HFFc6 (cell line): Measurements from ENCODE around the gene DSEL. TPM values are rescaled to one million over a fixed set of nuclear protein-coding genes. Genes with fewer than 3 reads are reported as not detected.

Source experiments
- DNase-seq: peaks from one replicate; pipeline ENCODE4 v3.0.0-alpha.2; 2018
- H3K27ac Mint-ChIP-seq: 2 replicates; pipeline ENCODE4 v1.8.0; 2020; ENCODE audit warnings: mild to moderate bottlenecking, mixed read lengths
- H3K27me3 Mint-ChIP-seq: 2 replicates; pipeline ENCODE4 v1.8.0; 2021; ENCODE audit warnings: mild to moderate bottlenecking, moderate library complexity, mixed read lengths; ENCODE audit not compliant: insufficient read depth
- H3K36me3 Mint-ChIP-seq: 2 replicates; pipeline ENCODE4 v1.8.0; 2021; ENCODE audit warnings: low read depth, mixed read lengths
- H3K4me1 Mint-ChIP-seq: 2 replicates; pipeline ENCODE4 v1.8.0; 2020; ENCODE audit warnings: low read depth, mixed read lengths
- H3K4me3 Mint-ChIP-seq: 2 replicates; pipeline ENCODE4 v1.8.0; 2020; ENCODE audit warnings: mild to moderate bottlenecking, moderate library complexity, mixed read lengths
- H3K9me3 Mint-ChIP-seq: 2 replicates; pipeline ENCODE4 v1.8.0; 2020; ENCODE audit warnings: mild to moderate bottlenecking, mixed read lengths
- total RNA-seq, 6 experiments: library from RNA; stranded (reverse); fragmentation: NEBNext Ultra II Directional; extraction: Animal tissue kit (Norgen Biotek cat#: 25700); gene quantifications; 2 replicates in 1 of 6; 3 replicates in 5 of 6; pipeline ENCODE4 v1.2.3, GENCODE V29; 2021
- TF ChIP-seq, protein P1 (sequence below): fragments of 200-600 bp; sonication (generic); IDR thresholded peaks from 2 replicates; pipeline ENCODE4 v1.5.0; 2021; ENCODE audit warnings: antibody characterized with exemption, mild to moderate bottlenecking

Gene DSEL
- total RNA-seq, 6 experiments from 2014 or later, result 71.4 to 87.0 (median 80.1) TPM

DNA sequence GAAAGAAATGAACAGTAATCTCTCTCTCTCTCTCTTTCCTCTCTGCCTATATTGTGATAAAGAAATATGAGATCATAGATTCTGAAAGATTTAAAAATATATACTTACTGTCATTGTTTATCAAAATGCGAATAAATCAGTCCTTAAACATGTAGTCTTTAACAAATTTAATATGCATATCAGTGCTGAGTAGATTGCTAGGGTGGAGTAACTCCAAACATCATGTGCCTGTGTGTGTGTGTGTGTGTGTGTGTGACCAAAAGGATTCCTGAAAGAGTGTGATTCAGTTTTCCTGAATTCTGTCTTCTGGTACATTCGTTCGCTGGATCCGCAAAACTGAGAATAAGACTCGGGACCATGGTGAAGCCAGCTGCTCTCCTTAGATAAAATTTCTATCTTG lies 24.0 kb upstream of the DSEL start:
- no peak for DNase-seq
- Mint-ChIP-seq H3K4me1 (no peaks in the 10 kb centered on the region), H3K27ac (no peak overlapping the region), H3K36me3 (no peaks in the 10 kb centered on the region), H3K4me3 (no peak overlapping the region), H3K9me3 (no peaks in the 10 kb centered on the region), H3K27me3 (no peaks in the 10 kb centered on the region)
- TF ChIP-seq, protein P1, sequence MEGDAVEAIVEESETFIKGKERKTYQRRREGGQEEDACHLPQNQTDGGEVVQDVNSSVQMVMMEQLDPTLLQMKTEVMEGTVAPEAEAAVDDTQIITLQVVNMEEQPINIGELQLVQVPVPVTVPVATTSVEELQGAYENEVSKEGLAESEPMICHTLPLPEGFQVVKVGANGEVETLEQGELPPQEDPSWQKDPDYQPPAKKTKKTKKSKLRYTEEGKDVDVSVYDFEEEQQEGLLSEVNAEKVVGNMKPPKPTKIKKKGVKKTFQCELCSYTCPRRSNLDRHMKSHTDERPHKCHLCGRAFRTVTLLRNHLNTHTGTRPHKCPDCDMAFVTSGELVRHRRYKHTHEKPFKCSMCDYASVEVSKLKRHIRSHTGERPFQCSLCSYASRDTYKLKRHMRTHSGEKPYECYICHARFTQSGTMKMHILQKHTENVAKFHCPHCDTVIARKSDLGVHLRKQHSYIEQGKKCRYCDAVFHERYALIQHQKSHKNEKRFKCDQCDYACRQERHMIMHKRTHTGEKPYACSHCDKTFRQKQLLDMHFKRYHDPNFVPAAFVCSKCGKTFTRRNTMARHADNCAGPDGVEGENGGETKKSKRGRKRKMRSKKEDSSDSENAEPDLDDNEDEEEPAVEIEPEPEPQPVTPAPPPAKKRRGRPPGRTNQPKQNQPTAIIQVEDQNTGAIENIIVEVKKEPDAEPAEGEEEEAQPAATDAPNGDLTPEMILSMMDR, result no peak

DNA sequence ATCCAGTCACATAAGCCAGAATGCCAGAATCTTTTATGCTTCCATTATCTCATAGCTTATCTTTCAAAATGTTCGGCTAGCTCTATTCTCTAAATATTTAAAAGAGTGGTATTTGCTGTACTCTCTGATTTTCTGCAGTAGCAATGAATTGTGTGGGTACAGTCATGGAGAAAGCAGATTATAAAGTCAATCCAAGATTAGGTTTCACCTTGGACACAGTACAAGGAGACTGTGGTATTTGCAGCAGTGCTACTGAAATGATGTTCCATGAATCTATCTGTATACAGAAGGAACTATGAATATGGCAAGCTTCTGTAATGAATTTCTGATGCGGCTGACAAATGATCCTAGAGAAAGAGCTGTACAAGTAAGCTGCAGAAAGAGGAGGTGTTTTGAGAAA lies 15.4 kb upstream of the DSEL start:
- Mint-ChIP-seq H3K9me3 (no peaks in the 10 kb centered on the region), H3K36me3 (no peaks in the 10 kb centered on the region), H3K27ac (no peak overlapping the region), H3K4me1 (peaks cover 6% of the 10 kb centered on the region; the same call in 1 of the 2 replicates), H3K27me3 (no peaks in the 10 kb centered on the region), H3K4me3 (no peak overlapping the region)
- DNase-seq, result no peak
- TF ChIP-seq, protein P1, result no peak

DNA sequence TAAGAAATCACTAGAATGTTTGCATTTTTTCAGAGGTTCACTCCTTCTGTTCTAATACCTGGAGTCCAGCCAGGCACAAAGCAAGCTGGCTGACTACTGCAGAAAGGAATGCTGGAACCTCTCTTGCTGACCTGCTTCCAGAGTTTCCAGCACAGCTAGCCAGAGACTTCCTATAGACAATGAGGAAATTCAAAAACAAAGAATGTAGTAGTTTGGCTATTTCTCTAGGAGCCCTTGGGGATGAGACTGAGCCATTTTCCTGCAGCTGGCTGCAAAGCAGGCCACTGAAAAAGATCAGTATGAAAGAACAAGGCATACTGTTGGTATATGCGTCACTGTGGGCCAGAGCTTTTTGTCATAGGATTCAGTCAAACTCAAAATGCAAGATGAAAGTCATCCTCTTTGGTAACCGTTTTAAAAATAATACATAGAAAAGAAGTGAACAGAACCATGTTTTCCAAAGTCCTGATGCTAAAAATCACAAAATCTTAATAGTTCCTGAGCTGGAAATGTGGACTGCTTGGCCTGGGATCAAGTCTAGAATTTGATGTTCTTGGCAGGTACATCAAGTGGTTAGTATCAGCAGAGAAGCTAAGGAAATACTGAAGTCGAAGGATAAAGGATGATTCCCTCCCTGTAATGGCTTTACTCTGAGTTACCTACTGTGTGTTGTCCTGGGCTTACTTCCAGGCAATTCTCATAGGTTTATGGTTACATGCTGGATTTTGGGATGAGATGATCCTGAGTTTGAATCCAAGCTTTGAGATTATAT lies 9.0 kb upstream of the DSEL start:
- Mint-ChIP-seq H3K4me1 (peaks cover 31% of the 10 kb centered on the region), H3K4me3 (peak overlapping the region; percentile 52; the same call in 1 of the 2 replicates), H3K27me3 (no peaks in the 10 kb centered on the region), H3K36me3 (no peaks in the 10 kb centered on the region), H3K9me3 (no peaks in the 10 kb centered on the region), H3K27ac (peak overlapping the region; percentile 79)
- TF ChIP-seq, protein P1, result no peak
- peak; percentile 96 for DNase-seq

DNA sequence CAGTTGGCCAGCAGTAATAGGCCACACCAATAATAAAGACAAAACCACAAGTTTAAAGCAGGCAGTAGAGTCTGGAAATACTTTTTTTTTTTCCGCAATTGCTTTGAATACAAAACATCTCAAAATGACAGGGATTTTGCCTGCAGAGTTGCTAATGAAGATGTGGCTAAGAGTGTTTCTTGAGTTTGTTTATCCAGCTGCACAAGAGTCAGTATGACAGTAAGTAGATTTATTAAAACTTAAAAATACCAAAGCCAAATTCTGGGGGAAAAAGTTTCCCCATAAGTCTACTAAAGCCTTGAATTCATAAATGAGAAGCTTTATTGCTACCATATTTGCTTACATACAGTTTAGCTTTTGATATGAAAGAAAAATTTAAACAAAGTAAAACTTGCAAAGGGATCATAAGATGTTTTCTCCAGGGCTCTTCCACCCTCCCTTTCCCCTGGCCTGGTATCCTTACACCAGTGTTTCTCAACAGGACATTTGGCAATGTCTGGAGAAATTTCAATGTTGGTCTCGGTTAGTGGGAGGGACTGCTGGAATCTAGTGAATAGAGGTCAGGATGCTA lies 3.9 kb upstream of the DSEL start:
- no peak for DNase-seq
- H3K4me1 Mint-ChIP-seq, result peaks cover 54% of the 10 kb centered on the region
- H3K4me3 Mint-ChIP-seq, result no peak overlapping the region
- TF ChIP-seq, protein P1, result no peak
- H3K27me3 Mint-ChIP-seq, result peaks cover under 1% of the 10 kb centered on the region; the same call in 1 of the 2 replicates
- no peak overlapping the region for H3K27ac Mint-ChIP-seq
- no peaks in the 10 kb centered on the region for H3K9me3 Mint-ChIP-seq
- peaks cover 8% of the 10 kb centered on the region for H3K36me3 Mint-ChIP-seq

DNA sequence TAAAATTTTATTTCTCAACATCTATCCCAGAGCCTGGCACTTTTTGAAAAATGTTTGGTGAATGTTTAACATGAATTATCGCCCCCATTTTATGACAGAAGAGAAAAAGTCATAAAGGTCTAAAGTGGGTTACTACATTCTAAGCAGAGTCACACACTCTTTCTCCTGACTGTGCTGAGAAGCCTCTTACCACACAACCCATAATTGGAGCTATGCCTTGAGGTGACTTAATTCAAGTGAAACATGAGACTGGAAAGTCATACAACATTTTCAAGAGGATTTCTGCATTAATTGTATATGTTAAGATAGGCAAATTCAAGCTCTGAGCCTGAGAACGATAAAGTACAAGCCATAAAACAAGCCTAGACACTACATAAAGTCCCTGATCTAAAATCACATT lies 3.1 kb upstream of the DSEL start:
- H3K9me3 Mint-ChIP-seq, result no peaks in the 10 kb centered on the region
- H3K27me3 Mint-ChIP-seq, result peaks cover 4% of the 10 kb centered on the region
- peak; percentile 53 for DNase-seq
- peaks cover 48% of the 10 kb centered on the region for H3K4me1 Mint-ChIP-seq
- TF ChIP-seq, protein P1, result no peak
- H3K27ac Mint-ChIP-seq, result no peak overlapping the region
- H3K4me3 Mint-ChIP-seq, result no peak overlapping the region
- peaks cover 16% of the 10 kb centered on the region for H3K36me3 Mint-ChIP-seq
